RKO (cell line): Measurements from ENCODE around the gene REXO4.

Experiments
- DNase-seq: peaks from one replicate; pipeline ENCODE4 v3.0.0-alpha.2; 2016; ENCODE audit warnings: low spot score

REXO4 gene

GRCh38 chr9:133449760-133450159 is 31.9 kb upstream of the REXO4 start:
- DNase-seq: peak; percentile 76

- no peak for DNase-seq
Measured at GRCh38 chr9:133448487-133448972, 30.7 kb upstream of the REXO4 start.

GRCh38 chr9:133445293-133445969 is 27.6 kb upstream of the REXO4 start:
- DNase-seq: no peak

- DNase-seq: peak; percentile 59
Measured at GRCh38 chr9:133443982-133444381, 26.2 kb upstream of the REXO4 start.

GRCh38 chr9:133443248-133443647 is 25.4 kb upstream of the REXO4 start:
- DNase-seq: no peak

GRCh38 chr9:133441571-133441970 is 23.8 kb upstream of the REXO4 start:
- no peak for DNase-seq

- DNase-seq: no peak
Measured at GRCh38 chr9:133440874-133441273, 23.1 kb upstream of the REXO4 start.

GRCh38 chr9:133439337-133439736 is 21.5 kb upstream of the REXO4 start:
- no peak for DNase-seq

- DNase-seq: no peak
Measured at GRCh38 chr9:133437753-133438531, 20.1 kb upstream of the REXO4 start.

GRCh38 chr9:133436681-133437080 is 18.9 kb upstream of the REXO4 start:
- DNase-seq: no peak

- DNase-seq: no peak
Measured at GRCh38 chr9:133433351-133433843, 15.6 kb upstream of the REXO4 start.

GRCh38 chr9:133430244-133430643 is 12.4 kb upstream of the REXO4 start:
- DNase-seq: no peak

- DNase-seq: no peak
Measured at GRCh38 chr9:133429641-133430161, 11.9 kb upstream of the REXO4 start.

GRCh38 chr9:133429214-133429613 is 11.4 kb upstream of the REXO4 start:
- no peak for DNase-seq

GRCh38 chr9:133428617-133429101 is 10.8 kb upstream of the REXO4 start:
- no peak for DNase-seq

- no peak for DNase-seq
Measured at GRCh38 chr9:133427658-133428348, 10.0 kb upstream of the REXO4 start.

- DNase-seq: no peak
Measured at GRCh38 chr9:133426011-133426410, 8.2 kb upstream of the REXO4 start.

- DNase-seq: no peak
Measured at GRCh38 chr9:133425049-133425632, 7.3 kb upstream of the REXO4 start.

- no peak for DNase-seq
Measured at GRCh38 chr9:133424187-133424586, 6.4 kb upstream of the REXO4 start.

- DNase-seq: no peak
Measured at GRCh38 chr9:133423216-133423615, 5.4 kb upstream of the REXO4 start.

GRCh38 chr9:133421615-133422542 is 4.1 kb upstream of the REXO4 start, which contains the start of gene ADAMTS13:
Gene ADAMTS13, plus strand, starts transcription at chr9:133422367. Its CDS starts 77 bp downstream, at chr9:133422444.
- peak; percentile 51 for DNase-seq
